ENCODE results near the gene SLIT3. TPM values are rescaled to one million over a fixed set of nuclear protein-coding genes. Genes with fewer than 3 reads are reported as not detected.
A peak's percentile ranks its signal among the peaks of the same experiment; 100 is the strongest.

Gene SLIT3
- polyA plus RNA-seq, 1 of the 3 experiments (the other 2 are of a cell fraction): 119 TPM

DNA sequence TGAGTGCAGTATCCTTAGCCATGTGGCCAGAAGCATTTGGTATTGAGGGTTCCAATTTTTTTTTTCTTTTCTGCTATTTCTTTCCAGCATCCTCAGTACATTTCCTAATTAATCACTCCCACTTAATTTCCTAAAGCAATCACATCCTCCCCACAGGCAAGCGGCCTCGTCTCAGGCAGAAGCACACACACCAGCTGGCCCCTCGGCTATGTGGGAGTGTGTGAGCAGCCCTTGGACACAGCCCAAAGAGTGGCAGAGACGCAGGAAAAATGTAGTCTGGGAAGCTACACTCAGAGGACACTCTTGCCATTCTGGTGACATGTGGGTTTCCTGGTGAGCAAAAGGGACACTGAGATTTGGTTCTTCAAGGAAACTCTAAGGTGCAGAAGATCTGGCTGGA lies 20.7 kb downstream of the SLIT3 start:
- Histone ChIP-seq H2AFZ (ENCODE audit: low read depth) (no peak overlapping the region), H3F3A (replicated peaks; ENCODE audit: insufficient read depth) (no peaks in the 10 kb centered on the region), H3K4me2 (no peak overlapping the region), H3K27me3 (ENCODE audit: insufficient read depth) (no peaks in the 10 kb centered on the region), H3K79me2 (ENCODE audit: insufficient read depth) (peaks cover 16% of the 10 kb centered on the region), H3K4me3 (ENCODE audit: low read depth in 2 of 2, low read length in 1 of 2) (no peak overlapping the region), H4K20me1 (ENCODE audit: insufficient read depth) (no peaks in the 10 kb centered on the region; the same call in 1 of the 2 replicates), H3K9me2 (no peaks in the 10 kb centered on the region), H3K27ac (ENCODE audit: low read depth in 2 of 2, low read length in 1 of 2) (peak overlapping the region in 1 of 2 experiments; percentile 44; a peak in 1 of 4 replicates), H3K9ac (no peak overlapping the region), H3K9me3 (no peaks in the 10 kb centered on the region), H3K4me1 (ENCODE audit: control insufficient read depth in 1 of 2, insufficient read depth in 2 of 2, low read depth in 1 of 2, low read length in 1 of 2) (peaks cover 0 to 29% of the 10 kb centered on the region in 2 experiments; a peak in 2 of 4 replicates), H3K36me3 (replicated peaks in 1 of 2; ENCODE audit: control insufficient read depth in 1 of 2, insufficient read depth in 2 of 2, low read length in 1 of 2) (peaks cover 21 to 61% of the 10 kb centered on the region in 2 experiments)
- ChIA-PET POLR2A (no interaction called here), CTCF (interaction anchor here (0.7 to 2.3 kb wide), 9 partner anchors 8 to 269 kb away, joined by 3 to 10 read pairs (median 4); no protein-coding TSS in a partner anchor)
- TF ChIP-seq EP300 (IDR thresholded peaks at IDR 0.05; ENCODE audit: borderline replicate concordance in 1 of 2, low read depth in 1 of 2, low read length in 1 of 2) (peak in 1 of 2 experiments; percentile 84; a peak in 2 of 4 replicates), SIN3A (IDR thresholded peaks at IDR 0.05; ENCODE audit: borderline replicate concordance, low read depth, low read length) (no peak), GATA2 (CRISPR knock-in tag; IDR thresholded peaks at IDR 0.05) (peak; percentile 56), EZH2phosphoT487 (IDR thresholded peaks at IDR 0.05; ENCODE audit: borderline replicate concordance, low read depth) (no peak), YY1 (IDR thresholded peaks at IDR 0.05; ENCODE audit: low read depth) (no peak), RCOR1 (IDR thresholded peaks at IDR 0.05; ENCODE audit: low read length) (peak; percentile 86), MXI1 (IDR thresholded peaks at IDR 0.05; ENCODE audit: low read depth, low read length) (peak; percentile 26; the same call in 1 of the 2 replicates), RAD21 (IDR thresholded peaks at IDR 0.05; ENCODE audit: low read length) (peak; percentile 30; the same call in 1 of the 2 replicates), CHD2 (IDR thresholded peaks at IDR 0.05; ENCODE audit: low read length, partially characterized antibody) (peak; percentile 40), FOXJ3 (CRISPR knock-in tag; IDR thresholded peaks at IDR 0.05) (peak; percentile 84; the same call in 1 of the 2 replicates)
- WGBS (ENCODE audit: low lambda C conversion rate): 60% methylated on average over 4 of the region's 4 CpGs
- DNase-seq: peak; percentile 74

DNA sequence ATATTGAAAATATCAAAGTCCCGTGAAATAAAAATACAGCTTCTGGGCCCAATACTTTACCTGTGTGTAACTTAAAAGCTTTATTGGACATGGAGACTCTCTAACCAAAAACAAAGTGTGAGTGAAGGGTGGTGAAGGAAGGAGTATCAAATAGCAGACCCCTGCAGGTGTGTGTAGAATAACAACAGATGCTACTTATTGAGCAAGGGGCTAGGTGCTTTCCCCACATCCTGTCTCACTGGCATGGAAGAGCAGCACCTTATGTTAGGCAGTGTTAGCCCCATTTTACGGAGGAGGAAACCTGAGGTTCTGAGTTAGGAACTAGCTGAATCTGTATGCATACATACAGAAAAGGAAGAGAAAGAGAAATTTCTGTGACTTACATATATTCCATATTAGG lies 21.8 kb downstream of the SLIT3 start:
- no peak for DNase-seq
- Histone ChIP-seq H3K27ac (ENCODE audit: low read depth in 2 of 2, low read length in 1 of 2) (no peak overlapping the region), H3K9me3 (no peaks in the 10 kb centered on the region), H3K4me2 (no peak overlapping the region), H2AFZ (ENCODE audit: low read depth) (no peak overlapping the region), H3K4me3 (ENCODE audit: low read depth in 2 of 2, low read length in 1 of 2) (no peak overlapping the region), H3K9ac (no peak overlapping the region), H3K4me1 (ENCODE audit: control insufficient read depth in 1 of 2, insufficient read depth in 2 of 2, low read depth in 1 of 2, low read length in 1 of 2) (peaks cover 0 to 28% of the 10 kb centered on the region in 2 experiments; a peak in 2 of 4 replicates), H3F3A (replicated peaks; ENCODE audit: insufficient read depth) (no peaks in the 10 kb centered on the region), H4K20me1 (ENCODE audit: insufficient read depth) (no peaks in the 10 kb centered on the region; the same call in 1 of the 2 replicates), H3K9me2 (no peaks in the 10 kb centered on the region), H3K27me3 (ENCODE audit: insufficient read depth) (no peaks in the 10 kb centered on the region), H3K79me2 (ENCODE audit: insufficient read depth) (peaks cover 10% of the 10 kb centered on the region; the same call in 1 of the 2 replicates), H3K36me3 (replicated peaks in 1 of 2; ENCODE audit: control insufficient read depth in 1 of 2, insufficient read depth in 2 of 2, low read length in 1 of 2) (peaks cover 26 to 69% of the 10 kb centered on the region in 2 experiments)
- 95% methylated on average over 2 of the region's 2 CpGs for WGBS (ENCODE audit: low lambda C conversion rate)
- TF ChIP-seq EZH2phosphoT487 (IDR thresholded peaks at IDR 0.05; ENCODE audit: borderline replicate concordance, low read depth) (no peak), EP300 (IDR thresholded peaks at IDR 0.05; ENCODE audit: borderline replicate concordance in 1 of 2, low read depth in 1 of 2, low read length in 1 of 2) (no peak), FOXJ3 (CRISPR knock-in tag; IDR thresholded peaks at IDR 0.05) (no peak), RAD21 (IDR thresholded peaks at IDR 0.05; ENCODE audit: low read length) (no peak)
- TF ChIP-seq, protein P1, sequence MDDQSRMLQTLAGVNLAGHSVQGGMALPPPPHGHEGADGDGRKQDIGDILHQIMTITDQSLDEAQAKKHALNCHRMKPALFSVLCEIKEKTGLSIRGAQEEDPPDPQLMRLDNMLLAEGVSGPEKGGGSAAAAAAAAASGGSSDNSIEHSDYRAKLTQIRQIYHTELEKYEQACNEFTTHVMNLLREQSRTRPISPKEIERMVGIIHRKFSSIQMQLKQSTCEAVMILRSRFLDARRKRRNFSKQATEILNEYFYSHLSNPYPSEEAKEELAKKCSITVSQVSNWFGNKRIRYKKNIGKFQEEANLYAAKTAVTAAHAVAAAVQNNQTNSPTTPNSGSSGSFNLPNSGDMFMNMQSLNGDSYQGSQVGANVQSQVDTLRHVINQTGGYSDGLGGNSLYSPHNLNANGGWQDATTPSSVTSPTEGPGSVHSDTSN (IDR thresholded peaks at IDR 0.05): no peak
- TF ChIP-seq, protein P2, sequence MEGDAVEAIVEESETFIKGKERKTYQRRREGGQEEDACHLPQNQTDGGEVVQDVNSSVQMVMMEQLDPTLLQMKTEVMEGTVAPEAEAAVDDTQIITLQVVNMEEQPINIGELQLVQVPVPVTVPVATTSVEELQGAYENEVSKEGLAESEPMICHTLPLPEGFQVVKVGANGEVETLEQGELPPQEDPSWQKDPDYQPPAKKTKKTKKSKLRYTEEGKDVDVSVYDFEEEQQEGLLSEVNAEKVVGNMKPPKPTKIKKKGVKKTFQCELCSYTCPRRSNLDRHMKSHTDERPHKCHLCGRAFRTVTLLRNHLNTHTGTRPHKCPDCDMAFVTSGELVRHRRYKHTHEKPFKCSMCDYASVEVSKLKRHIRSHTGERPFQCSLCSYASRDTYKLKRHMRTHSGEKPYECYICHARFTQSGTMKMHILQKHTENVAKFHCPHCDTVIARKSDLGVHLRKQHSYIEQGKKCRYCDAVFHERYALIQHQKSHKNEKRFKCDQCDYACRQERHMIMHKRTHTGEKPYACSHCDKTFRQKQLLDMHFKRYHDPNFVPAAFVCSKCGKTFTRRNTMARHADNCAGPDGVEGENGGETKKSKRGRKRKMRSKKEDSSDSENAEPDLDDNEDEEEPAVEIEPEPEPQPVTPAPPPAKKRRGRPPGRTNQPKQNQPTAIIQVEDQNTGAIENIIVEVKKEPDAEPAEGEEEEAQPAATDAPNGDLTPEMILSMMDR (IDR thresholded peaks at IDR 0.05): no peak
- TF ChIP-seq, protein P3, sequence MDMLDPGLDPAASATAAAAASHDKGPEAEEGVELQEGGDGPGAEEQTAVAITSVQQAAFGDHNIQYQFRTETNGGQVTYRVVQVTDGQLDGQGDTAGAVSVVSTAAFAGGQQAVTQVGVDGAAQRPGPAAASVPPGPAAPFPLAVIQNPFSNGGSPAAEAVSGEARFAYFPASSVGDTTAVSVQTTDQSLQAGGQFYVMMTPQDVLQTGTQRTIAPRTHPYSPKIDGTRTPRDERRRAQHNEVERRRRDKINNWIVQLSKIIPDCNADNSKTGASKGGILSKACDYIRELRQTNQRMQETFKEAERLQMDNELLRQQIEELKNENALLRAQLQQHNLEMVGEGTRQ (IDR thresholded peaks at IDR 0.05; ENCODE audit: borderline replicate concordance, low read depth, low read length): no peak
- CTCF ChIA-PET: interaction anchor here (1.2 to 2.3 kb wide), 5 partner anchors 10 to 269 kb away, joined by 3 to 10 read pairs (median 6); no protein-coding TSS in a partner anchor
- POLR2A ChIA-PET: interaction anchor here (0.8 kb wide), 1 partner anchor 26 kb away, joined by 3 read pairs; no protein-coding TSS in a partner anchor

Data from SK-N-SH (cell line).